Measurements from ENCODE around the gene NEU4. TPM values are rescaled to one million over a fixed set of nuclear protein-coding genes. Genes with fewer than 3 reads are reported as not detected.

NEU4 gene
- total RNA-seq, 3 donors from 2014 or later = 41.4 to 72.5 (median 71.0) TPM

GRCh38 chr2:241852981-241853631 lies 44.1 kb downstream of the NEU4 start:
- TF ChIP-seq CTCF (IDR thresholded peaks at IDR 0.05) = no peak
- DNase-seq (peak in 1 of 3 donors; percentile 16), ATAC-seq (no peak)
- Histone ChIP-seq H3K36me3 (ENCODE audit: low read depth) (no peaks in the 10 kb centered on the region), H3K9me3 (no peaks in the 10 kb centered on the region), H3K4me1 (ENCODE audit: low read depth) (no peaks in the 10 kb centered on the region), H3K4me3 (no peak overlapping the region)
- intact Hi-C loops (cut with DNase I, micrococcal nuclease) = no loop called here

DNA sequence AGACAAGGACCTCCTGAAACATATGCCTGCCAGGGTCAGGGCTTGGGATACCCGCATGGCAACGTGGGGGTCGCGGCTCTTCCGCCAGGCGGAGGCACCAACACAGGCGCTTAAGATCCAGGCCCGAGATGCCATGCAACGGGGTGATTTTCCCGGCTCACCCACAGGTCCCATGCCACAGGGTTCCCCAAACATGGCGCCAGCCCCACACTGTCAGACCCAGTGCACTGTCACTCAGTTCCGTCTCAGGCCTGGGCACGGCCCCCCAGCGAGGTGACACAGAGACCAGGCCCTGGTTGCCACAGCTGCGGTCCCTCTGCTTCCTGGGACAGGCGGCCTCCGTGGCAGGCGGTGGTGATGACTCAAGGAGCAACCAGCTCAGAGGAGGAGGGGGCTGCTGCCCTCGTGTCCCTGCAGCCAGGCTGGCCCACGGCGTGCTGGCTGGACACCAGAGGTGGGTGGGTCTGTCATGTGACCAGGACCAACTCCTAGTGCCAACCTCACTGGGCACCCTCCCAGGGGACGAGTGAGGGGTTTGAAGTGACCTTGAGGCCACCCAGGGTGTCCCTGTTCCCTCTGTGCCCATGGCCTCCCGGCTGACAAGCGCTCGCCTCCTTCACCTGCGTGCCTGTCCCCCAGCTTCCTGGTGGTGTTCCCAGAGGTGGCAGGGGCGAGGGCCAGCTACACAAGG lies 44.8 kb downstream of the NEU4 start:
- intact Hi-C loops (cut with DNase I, micrococcal nuclease) = no loop called here
- peak in 2 of 3 donors; percentile 18 to 54 for DNase-seq
- TF ChIP-seq CTCF (IDR thresholded peaks at IDR 0.05) = no peak
- peaks cover under 1% of the 10 kb centered on the region for H3K4me1 ChIP-seq (ENCODE audit: low read depth)
- no peaks in the 10 kb centered on the region for H3K36me3 ChIP-seq (ENCODE audit: low read depth)
- ATAC-seq = no peak
- no peaks in the 10 kb centered on the region for H3K9me3 ChIP-seq
- no peak overlapping the region for H3K4me3 ChIP-seq

DNA sequence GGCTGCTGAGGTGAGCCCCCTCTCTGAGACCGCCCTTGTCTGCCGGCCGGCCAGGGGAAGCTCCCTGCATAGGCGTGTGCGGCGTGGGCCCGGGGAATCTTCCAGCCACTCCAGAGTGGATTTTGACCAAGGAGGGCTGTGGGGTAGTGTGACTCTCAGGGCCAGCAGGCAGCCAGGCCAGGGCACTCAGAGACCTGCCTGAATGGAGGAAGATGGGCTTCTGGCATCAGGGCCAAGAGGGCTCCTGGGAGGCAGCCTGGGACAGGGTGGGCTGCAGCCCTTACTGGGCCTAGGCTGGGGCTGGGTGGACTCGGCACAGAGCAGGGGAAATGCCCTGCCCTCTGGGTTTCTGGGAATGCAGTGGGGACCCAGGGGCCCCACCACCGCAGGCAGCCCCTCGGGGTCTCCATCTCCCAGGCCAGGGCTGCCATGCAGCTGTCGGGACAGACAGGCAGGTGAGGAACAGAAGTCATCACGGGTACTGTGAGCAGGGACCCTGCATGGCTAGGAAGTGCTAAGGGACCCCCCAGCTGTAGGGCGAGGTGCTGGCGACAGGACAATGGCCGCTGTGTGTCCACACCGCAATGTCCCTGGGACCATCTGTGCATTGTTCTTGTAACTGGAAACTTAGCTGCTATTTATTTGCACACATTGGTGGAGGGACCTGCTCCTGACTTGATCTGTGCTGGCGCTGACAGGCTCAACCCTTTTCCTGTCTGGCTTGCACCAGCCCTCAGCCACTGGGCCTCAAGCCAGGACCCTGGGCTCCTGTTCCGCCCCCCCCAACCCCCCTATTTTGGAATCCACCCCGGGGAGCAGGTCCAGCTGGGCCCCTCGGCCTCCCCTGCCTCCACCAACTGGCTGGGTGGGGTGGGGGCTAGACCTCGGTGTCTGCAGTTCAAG lies 45.6 kb downstream of the NEU4 start:
- no peaks in the 10 kb centered on the region for H3K9me3 ChIP-seq
- ATAC-seq = no peak
- DNase-seq = peak in 1 of 3 donors; percentile 18
- intact Hi-C loops (cut with DNase I, micrococcal nuclease) = no loop called here
- H3K4me1 ChIP-seq (ENCODE audit: low read depth) = peaks cover 8% of the 10 kb centered on the region
- no peaks in the 10 kb centered on the region for H3K36me3 ChIP-seq (ENCODE audit: low read depth)
- no peak for TF ChIP-seq CTCF (IDR thresholded peaks at IDR 0.05)
- H3K4me3 ChIP-seq = no peak overlapping the region

GRCh38 chr2:241855245-241855887 lies 46.4 kb downstream of the NEU4 start:
- no peak for TF ChIP-seq CTCF (IDR thresholded peaks at IDR 0.05)
- Histone ChIP-seq H3K4me3 (no peak overlapping the region), H3K4me1 (ENCODE audit: low read depth) (peaks cover 16% of the 10 kb centered on the region), H3K36me3 (ENCODE audit: low read depth) (no peaks in the 10 kb centered on the region), H3K9me3 (no peaks in the 10 kb centered on the region)
- DNase-seq = peak in 1 of 3 donors; percentile 23
- ATAC-seq = no peak
- intact Hi-C loops (cut with DNase I, micrococcal nuclease) = no loop called here

DNA sequence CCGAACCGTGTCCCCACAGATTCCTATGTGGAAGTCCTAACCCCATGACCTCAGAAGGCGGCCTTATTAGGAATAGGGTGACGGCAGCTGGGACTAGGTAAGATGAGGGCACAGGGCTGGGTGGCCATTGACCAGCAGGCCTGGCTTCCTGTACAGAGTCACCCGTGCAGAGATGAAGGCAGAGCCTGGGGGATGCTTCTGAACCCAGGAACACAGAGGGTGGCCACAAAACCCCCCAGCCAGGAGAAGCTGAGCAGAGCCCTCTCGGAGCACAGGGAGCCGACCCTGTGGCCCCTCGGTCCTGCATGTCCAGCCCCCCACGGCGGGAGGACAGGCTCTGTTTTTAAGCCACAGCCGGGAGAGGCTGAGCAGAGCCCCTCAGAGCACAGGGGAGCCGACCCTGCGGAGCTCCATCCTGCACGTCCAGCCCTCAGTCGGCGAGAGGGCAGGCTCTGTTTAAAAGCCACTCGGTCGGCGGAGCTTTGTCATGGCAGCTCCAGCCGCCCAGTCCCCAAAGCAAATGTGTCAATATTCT lies 47.0 kb downstream of the NEU4 start:
- Histone ChIP-seq H3K36me3 (ENCODE audit: low read depth) (no peaks in the 10 kb centered on the region), H3K9me3 (no peaks in the 10 kb centered on the region), H3K4me3 (no peak overlapping the region), H3K4me1 (ENCODE audit: low read depth) (peaks cover 19% of the 10 kb centered on the region)
- no peak for ATAC-seq
- no peak for DNase-seq
- intact Hi-C loops (cut with DNase I, micrococcal nuclease) = no loop called here
- no peak for TF ChIP-seq CTCF (IDR thresholded peaks at IDR 0.05)
